ENCODE results near the gene TASOR. TPM values are rescaled to one million over a fixed set of nuclear protein-coding genes. Genes with fewer than 3 reads are reported as not detected.

The TASOR gene
- total RNA-seq, 1 donor from 2014 or later: 187 TPM

Other genes starting within 250 kb of the TASOR start
- 77.9 TPM for gene ERC2, start 214.8 kb downstream of the TASOR start, total RNA-seq
- gene CCDC66, start 126.1 kb downstream of the TASOR start, total RNA-seq: 92.5 TPM
- 26.1 TPM for gene ARHGEF3, start 118.7 kb upstream of the TASOR start, total RNA-seq